CD4-positive, alpha-beta T cell (primary cell): ENCODE results near the gene LAX1. TPM values are rescaled to one million over a fixed set of nuclear protein-coding genes. Genes with fewer than 3 reads are reported as not detected.

Source experiments
- ATAC-seq: fragments of 200-7000 bp; cut with Tn5 transposase; one replicate; pipeline ENCODE4 v1.10.0; 2022; ENCODE audit warnings: mild to moderate bottlenecking; ENCODE audit not compliant: poor library complexity
- CTCF ChIA-PET: fragments of 350-600 bp; sonication (Branson Sonifier 250); formaldehyde crosslinking; loops from one replicate; lab custom pipeline; 2021; ENCODE audit warnings: antibody characterized with exemption, inconsistent platforms; lab: Charles Lee
- POLR2A ChIA-PET: fragments of 350-600 bp; sonication (Branson Sonifier 250); formaldehyde crosslinking; loops from one replicate; lab custom pipeline; 2021; ENCODE audit warnings: antibody characterized with exemption, inconsistent platforms; lab: Charles Lee
- DNase-seq, 14 experiments: peaks; one replicate each; pipeline ENCODE4 v3.0.0-alpha.2; 2013 to 2020; ENCODE audit warnings: mixed read lengths in 2 of 14
- H3K27ac ChIP-seq, 2 donors: one replicate each; pipeline versions ENCODE4 v1.5.1 to v1.7.0; 2013; ENCODE audit warnings: low read length in 2 of 2, low read depth in 1 of 2, mild to moderate bottlenecking in 1 of 2
- H3K27me3 ChIP-seq, 2 experiments: 1 replicate in 1 of 2; 2 replicates in 1 of 2; pipeline versions ENCODE4 v1.6.1 to v1.7.0; 2013; ENCODE audit warnings: low read length in 2 of 2, control low read depth in 1 of 2, mild to moderate bottlenecking in 1 of 2, moderate library complexity in 1 of 2; ENCODE audit not compliant: insufficient read depth in 2 of 2, control insufficient read depth in 1 of 2
- H3K36me3 ChIP-seq: one replicate; pipeline ENCODE4 v1.6.1; 2013; ENCODE audit warnings: low read length, control low read depth; ENCODE audit not compliant: insufficient read depth
- H3K4me1 ChIP-seq: one replicate; pipeline ENCODE4 v1.6.1; 2013; ENCODE audit warnings: low read length, control low read depth; ENCODE audit not compliant: insufficient read depth
- H3K4me3 ChIP-seq: one replicate; pipeline ENCODE4 v1.5.1; 2013; ENCODE audit warnings: mild to moderate bottlenecking, low read length, moderate library complexity
- H3K9me3 ChIP-seq, 2 experiments: 1 replicate in 1 of 2; 2 replicates in 1 of 2; pipeline versions ENCODE4 v1.6.1 to v1.7.0; 2013; ENCODE audit warnings: low read length in 2 of 2, mild to moderate bottlenecking in 2 of 2, control low read depth in 1 of 2, moderate library complexity in 1 of 2; ENCODE audit not compliant: control insufficient read depth in 1 of 2, insufficient read depth in 1 of 2
- H3K27ac Mint-ChIP-seq: one replicate; pipeline ENCODE4 v1.8.0; 2020; ENCODE audit warnings: mixed read lengths
- H3K27me3 Mint-ChIP-seq: one replicate; pipeline ENCODE4 v1.8.0; 2021; ENCODE audit warnings: mixed read lengths
- H3K36me3 Mint-ChIP-seq: one replicate; pipeline ENCODE4 v1.8.0; 2021; ENCODE audit warnings: low read depth, mixed read lengths
- H3K4me1 Mint-ChIP-seq: one replicate; pipeline ENCODE4 v1.8.0; 2021; ENCODE audit warnings: low read depth, mixed read lengths
- H3K4me3 Mint-ChIP-seq: one replicate; pipeline ENCODE4 v1.8.0; 2020; ENCODE audit warnings: mild to moderate bottlenecking, mixed read lengths
- H3K9me3 Mint-ChIP-seq: one replicate; pipeline ENCODE4 v1.8.0; 2020; ENCODE audit warnings: mixed read lengths
- intact Hi-C, 2 experiments: fragments of 100-400 bp; cut with DNase I in 1 of 2; cut with micrococcal nuclease in 1 of 2; formaldehyde crosslinking; loops; one replicate each; pipeline versions ENCODE4 v1.15.1 to v1.9.0; 2023 to 2025; cut with DNase I, micrococcal nuclease
- total RNA-seq, 174 experiments: library from RNA in 2 of 174; stranded (reverse) in 2 of 174; gene quantifications; one replicate each; pipeline ENCODE4 v1.2.3 and lab custom pipeline; 2021 to 2026
- TF ChIP-seq, protein P1 (sequence below): fragments of 200-600 bp; IDR thresholded peaks from one replicate; pipeline ENCODE4 v1.8.0; 2022; ENCODE audit warnings: antibody characterized with exemption, mild to moderate bottlenecking

LAX1 gene
- total RNA-seq, 2 experiments from 2014 or later, result 16.6 to 18.3 TPM

DNA sequence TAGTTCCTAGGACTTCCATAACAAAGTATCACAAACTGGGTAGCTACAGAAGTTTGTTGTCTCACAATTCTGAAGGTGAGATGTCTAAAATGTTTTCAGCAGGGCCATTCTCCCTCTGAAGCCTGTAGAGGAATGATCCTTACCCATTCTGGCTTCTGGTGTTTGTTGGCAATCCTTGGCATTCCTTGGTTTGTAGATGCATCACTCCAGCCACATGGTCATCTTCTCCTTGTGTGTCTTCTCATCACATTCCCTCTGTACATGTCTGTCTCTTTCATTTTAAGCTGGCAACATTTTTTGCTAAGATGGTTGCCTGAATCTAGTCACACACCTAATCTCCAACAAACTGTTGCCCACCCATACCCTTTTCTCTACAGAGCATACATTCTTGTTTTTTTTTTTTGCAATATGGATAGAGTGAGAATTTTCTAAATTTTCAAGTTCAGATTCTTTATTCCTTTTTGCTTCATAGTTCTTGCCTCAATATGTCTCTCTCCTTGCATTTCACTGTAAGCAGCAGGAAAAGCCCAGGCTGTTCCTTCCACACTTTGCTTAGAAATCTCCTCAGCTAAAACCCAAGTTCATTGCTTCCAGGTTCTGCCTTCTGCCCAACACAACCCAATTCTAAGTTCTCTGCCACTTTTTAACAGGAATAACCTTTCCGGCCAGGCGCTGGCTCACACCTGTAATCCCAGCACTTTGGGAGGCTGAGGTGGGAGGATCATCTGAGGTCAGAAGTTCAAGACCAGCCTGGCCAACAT is 48.8 kb downstream of the LAX1 start:
- ChIA-PET CTCF (no interaction called here), POLR2A (no interaction called here)
- no peaks in the 10 kb centered on the region for H3K4me1 ChIP-seq
- intact Hi-C loops, result no loop called here
- H3K36me3 ChIP-seq, result peaks cover 43% of the 10 kb centered on the region
- TF ChIP-seq, protein P1, sequence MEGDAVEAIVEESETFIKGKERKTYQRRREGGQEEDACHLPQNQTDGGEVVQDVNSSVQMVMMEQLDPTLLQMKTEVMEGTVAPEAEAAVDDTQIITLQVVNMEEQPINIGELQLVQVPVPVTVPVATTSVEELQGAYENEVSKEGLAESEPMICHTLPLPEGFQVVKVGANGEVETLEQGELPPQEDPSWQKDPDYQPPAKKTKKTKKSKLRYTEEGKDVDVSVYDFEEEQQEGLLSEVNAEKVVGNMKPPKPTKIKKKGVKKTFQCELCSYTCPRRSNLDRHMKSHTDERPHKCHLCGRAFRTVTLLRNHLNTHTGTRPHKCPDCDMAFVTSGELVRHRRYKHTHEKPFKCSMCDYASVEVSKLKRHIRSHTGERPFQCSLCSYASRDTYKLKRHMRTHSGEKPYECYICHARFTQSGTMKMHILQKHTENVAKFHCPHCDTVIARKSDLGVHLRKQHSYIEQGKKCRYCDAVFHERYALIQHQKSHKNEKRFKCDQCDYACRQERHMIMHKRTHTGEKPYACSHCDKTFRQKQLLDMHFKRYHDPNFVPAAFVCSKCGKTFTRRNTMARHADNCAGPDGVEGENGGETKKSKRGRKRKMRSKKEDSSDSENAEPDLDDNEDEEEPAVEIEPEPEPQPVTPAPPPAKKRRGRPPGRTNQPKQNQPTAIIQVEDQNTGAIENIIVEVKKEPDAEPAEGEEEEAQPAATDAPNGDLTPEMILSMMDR, result no peak
- Mint-ChIP-seq H3K27me3 (no peaks in the 10 kb centered on the region), H3K4me3 (no peak overlapping the region), H3K9me3 (no peaks in the 10 kb centered on the region), H3K36me3 (peaks cover 76% of the 10 kb centered on the region), H3K4me1 (peaks cover 33% of the 10 kb centered on the region), H3K27ac (no peak overlapping the region)
- H3K4me3 ChIP-seq, result no peak overlapping the region
- DNase-seq (no peak), ATAC-seq (no peak)
- H3K9me3 ChIP-seq, result no peaks in the 10 kb centered on the region
- H3K27ac ChIP-seq, result no peak overlapping the region
- H3K27me3 ChIP-seq, result no peaks in the 10 kb centered on the region

DNA sequence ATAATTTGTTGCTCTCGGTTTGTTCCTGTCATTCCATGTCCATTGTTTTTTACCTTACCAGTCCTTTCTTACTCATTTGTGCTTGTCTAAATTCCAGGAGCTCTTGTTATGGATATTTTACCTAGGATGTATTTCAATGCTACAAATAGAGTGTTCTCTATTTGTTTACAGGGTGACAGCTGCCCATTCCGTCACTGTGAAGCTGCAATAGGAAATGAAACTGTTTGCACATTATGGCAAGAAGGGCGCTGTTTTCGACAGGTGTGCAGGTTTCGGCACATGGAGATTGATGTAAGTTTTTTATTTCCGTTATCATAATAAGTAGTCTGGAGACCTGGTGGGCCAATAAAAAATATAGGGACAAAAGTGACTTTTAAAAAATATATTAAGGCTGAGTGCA is 53.4 kb downstream of the LAX1 start:
- Mint-ChIP-seq H3K4me1 (peaks cover 42% of the 10 kb centered on the region), H3K36me3 (peaks cover 80% of the 10 kb centered on the region), H3K4me3 (no peak overlapping the region), H3K27ac (no peak overlapping the region), H3K9me3 (no peaks in the 10 kb centered on the region), H3K27me3 (no peaks in the 10 kb centered on the region)
- Histone ChIP-seq H3K27ac (no peak overlapping the region), H3K27me3 (no peaks in the 10 kb centered on the region), H3K4me1 (no peaks in the 10 kb centered on the region), H3K4me3 (no peak overlapping the region), H3K36me3 (peaks cover 80% of the 10 kb centered on the region), H3K9me3 (no peaks in the 10 kb centered on the region)
- ChIA-PET POLR2A (interaction anchor here (0.7 kb wide), 1 partner anchor 54 kb away, joined by 3 read pairs; no protein-coding TSS in a partner anchor), CTCF (interaction anchor here (0.6 kb wide), 1 partner anchor 1776 kb away, joined by 3 read pairs; no protein-coding TSS in a partner anchor)
- DNase-seq (no peak), ATAC-seq (no peak)
- TF ChIP-seq, protein P1, result no peak
- intact Hi-C loops, result no loop called here

DNA sequence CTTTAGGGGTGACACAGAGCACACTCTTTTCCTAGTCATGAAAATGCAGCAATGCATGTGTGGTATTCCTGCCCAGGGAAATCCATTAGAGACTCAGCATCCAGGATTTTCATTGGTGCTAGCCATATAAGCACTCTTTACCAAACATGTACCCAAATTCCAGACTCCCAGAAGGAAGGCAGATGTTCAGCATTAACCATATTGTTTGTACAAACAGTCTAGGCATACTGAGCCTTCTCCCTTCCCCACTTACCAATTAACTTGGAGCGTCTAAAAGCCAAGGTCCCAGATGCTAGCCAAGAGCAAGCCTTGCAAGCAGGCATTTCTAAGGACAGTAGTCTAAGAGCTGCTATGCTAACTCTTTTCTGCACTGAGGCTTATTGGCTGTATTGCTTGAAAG is 58.3 kb downstream of the LAX1 start:
- Histone ChIP-seq H3K36me3 (peaks cover 78% of the 10 kb centered on the region), H3K27me3 (no peaks in the 10 kb centered on the region), H3K4me1 (no peaks in the 10 kb centered on the region), H3K27ac (no peak overlapping the region), H3K9me3 (no peaks in the 10 kb centered on the region), H3K4me3 (no peak overlapping the region)
- ChIA-PET CTCF (no interaction called here), POLR2A (no interaction called here)
- ATAC-seq (no peak), DNase-seq (no peak)
- TF ChIP-seq, protein P1, result no peak
- Mint-ChIP-seq H3K9me3 (no peaks in the 10 kb centered on the region), H3K4me3 (no peak overlapping the region), H3K27ac (peak overlapping the region; percentile 27), H3K36me3 (peaks cover 86% of the 10 kb centered on the region), H3K27me3 (no peaks in the 10 kb centered on the region), H3K4me1 (peaks cover 31% of the 10 kb centered on the region)
- intact Hi-C loops, result loop anchor here in 1 of 2 experiments (10.0 kb wide), 1 partner anchor 199 kb away; the partner anchor contains the start of gene ATP2B4

Other genes starting within 250 kb of the LAX1 start
- gene ATP2B4, start 138.4 kb upstream of the LAX1 start, total RNA-seq, result 10 to 100 TPM; 23.6 to 23.7 TPM
- gene ZBED6, start 30.4 kb downstream of the LAX1 start, total RNA-seq, result 10 to 100 TPM; 25.0 to 25.2 TPM
- 10 to 100 TPM; 67.6 to 73.3 TPM for gene ZC3H11A, start 30.4 kb downstream of the LAX1 start, total RNA-seq
- 10 to 100 TPM; 63.0 to 65.9 TPM for gene SNRPE, start 96.4 kb downstream of the LAX1 start, total RNA-seq